SU-DHL-6 (cell line): Measurements from ENCODE around the gene SPTLC2.

ENCODE experiments used
- H2AFZ ChIP-seq: fragments of 200-600 bp; sonication (generic); 2 replicates; pipeline ENCODE4 v1.6.1; 2014; ENCODE audit warnings: low read depth, mild to moderate bottlenecking, moderate library complexity, mixed read lengths, antibody characterized with exemption, low read length; ENCODE audit not compliant: severe bottlenecking
- H3F3A ChIP-seq: fragments of 200-600 bp; shearing (Covaris generic); 2 replicates; pipeline ENCODE4 v1.6.0; 2016; ENCODE audit warnings: antibody characterized with exemption, mild to moderate bottlenecking; ENCODE audit not compliant: insufficient read depth
- H3K27ac ChIP-seq: fragments of 200-600 bp; sonication (generic); 2 replicates; pipeline ENCODE4 v1.5.1; 2016; ENCODE audit warnings: low read depth, mild to moderate bottlenecking, low read length, moderate library complexity, mixed read lengths
- H3K27me3 ChIP-seq: fragments of 200-600 bp; sonication (generic), shearing (Covaris generic); 2 replicates; pipeline ENCODE4 v1.6.0; 2014; ENCODE audit warnings: mild to moderate bottlenecking, low read length
- H3K36me3 ChIP-seq: fragments of 200-600 bp; sonication (generic); 2 replicates; pipeline ENCODE4 v1.6.1; 2014; ENCODE audit warnings: mild to moderate bottlenecking, low read length, mixed read lengths
- H3K4me2 ChIP-seq: fragments of 300-600, 200-600 bp; shearing (Covaris generic), sonication (generic); 2 replicates; pipeline ENCODE4 v1.6.0; 2014; ENCODE audit warnings: low read length, low read depth, mild to moderate bottlenecking; ENCODE audit not compliant: poor library complexity, severe bottlenecking
- H3K4me3 ChIP-seq: fragments of 200-600 bp; sonication (generic); 2 replicates; pipeline ENCODE4 v1.5.1; 2014; ENCODE audit warnings: antibody characterized with exemption, low read length, mild to moderate bottlenecking, mixed read lengths; ENCODE audit not compliant: insufficient read depth, poor library complexity, severe bottlenecking
- H3K79me2 ChIP-seq: fragments of 200-600 bp; sonication (generic); 2 replicates; pipeline ENCODE4 v1.6.1; 2014; ENCODE audit warnings: mild to moderate bottlenecking, low read length, moderate library complexity; ENCODE audit not compliant: insufficient read depth
- H3K9ac ChIP-seq: fragments of 200-600 bp; sonication (generic); 2 replicates; pipeline ENCODE4 v1.7.0; 2014; ENCODE audit warnings: mild to moderate bottlenecking, low read length
- H3K9me2 ChIP-seq: fragments of 200-600 bp; sonication (generic); replicated peaks from 2 replicates; pipeline ENCODE4 v1.6.1; 2014; ENCODE audit warnings: low read length; ENCODE audit not compliant: insufficient read depth
- H3K9me3 ChIP-seq: fragments of 200-600 bp; sonication (generic); 2 replicates; pipeline ENCODE4 v1.6.1; 2014; ENCODE audit warnings: low read length, mixed read lengths; ENCODE audit not compliant: insufficient read depth
- H4K20me1 ChIP-seq: fragments of 200-600 bp; sonication (generic); 2 replicates; pipeline ENCODE4 v1.6.1; 2014; ENCODE audit warnings: low read depth, mild to moderate bottlenecking, antibody characterized with exemption, low read length, moderate library complexity, mixed read lengths
- CTCF ChIP-seq: fragments of 200-600 bp; sonication (generic); IDR thresholded peaks from one replicate; pipeline ENCODE4 v1.5.1; 2017; ENCODE audit warnings: antibody characterized with exemption, mild to moderate bottlenecking, low read length, moderate library complexity; ENCODE audit not compliant: insufficient read depth, poor library complexity, severe bottlenecking
- EZH2phosphoT487 ChIP-seq: fragments of 200-600 bp; sonication (generic), shearing (Covaris generic); conservative IDR thresholded peaks from 2 replicates; pipeline ENCODE4 v1.6.1; 2018; ENCODE audit warnings: mild to moderate bottlenecking, antibody characterized with exemption, low read length, moderate library complexity, mixed read lengths

SPTLC2 gene

GRCh38 chr14:77489041-77489440 is 127.4 kb downstream of the SPTLC2 start:
- Histone ChIP-seq H3K4me2 (no peak overlapping the region), H4K20me1 (no peaks in the 10 kb centered on the region), H3K36me3 (no peaks in the 10 kb centered on the region), H3K27ac (no peak overlapping the region), H3K9ac (no peak overlapping the region), H3K9me3 (no peaks in the 10 kb centered on the region), H3K9me2 (no peaks in the 10 kb centered on the region), H3K27me3 (no peaks in the 10 kb centered on the region), H2AFZ (no peak overlapping the region), H3F3A (no peaks in the 10 kb centered on the region), H3K79me2 (no peaks in the 10 kb centered on the region), H3K4me3 (no peak overlapping the region)
- TF ChIP-seq CTCF (no peak), EZH2phosphoT487 (no peak)

GRCh38 chr14:77488558-77488957 is 127.9 kb downstream of the SPTLC2 start:
- Histone ChIP-seq H3K9me2 (no peaks in the 10 kb centered on the region), H4K20me1 (no peaks in the 10 kb centered on the region), H3F3A (no peaks in the 10 kb centered on the region), H3K27ac (no peak overlapping the region), H3K27me3 (no peaks in the 10 kb centered on the region), H3K4me3 (no peak overlapping the region), H3K9me3 (no peaks in the 10 kb centered on the region), H3K36me3 (no peaks in the 10 kb centered on the region), H2AFZ (no peak overlapping the region), H3K79me2 (no peaks in the 10 kb centered on the region), H3K4me2 (no peak overlapping the region), H3K9ac (no peak overlapping the region)
- TF ChIP-seq EZH2phosphoT487, result no peak
- no peak for TF ChIP-seq CTCF

GRCh38 chr14:77485901-77486678 is 130.3 kb downstream of the SPTLC2 start:
- H3K27ac ChIP-seq, result no peak overlapping the region
- no peak for TF ChIP-seq EZH2phosphoT487
- TF ChIP-seq CTCF, result no peak
- no peak overlapping the region for H3K9ac ChIP-seq
- H3K27me3 ChIP-seq, result no peaks in the 10 kb centered on the region
- H3K4me2 ChIP-seq, result no peak overlapping the region
- no peaks in the 10 kb centered on the region for H3K9me3 ChIP-seq
- no peaks in the 10 kb centered on the region for H4K20me1 ChIP-seq
- H3K9me2 ChIP-seq, result no peaks in the 10 kb centered on the region
- no peak overlapping the region for H2AFZ ChIP-seq
- H3K36me3 ChIP-seq, result no peaks in the 10 kb centered on the region
- no peaks in the 10 kb centered on the region for H3F3A ChIP-seq
- H3K4me3 ChIP-seq, result no peak overlapping the region
- no peaks in the 10 kb centered on the region for H3K79me2 ChIP-seq
